ENCODE data around the gene UPB1.

DNA sequence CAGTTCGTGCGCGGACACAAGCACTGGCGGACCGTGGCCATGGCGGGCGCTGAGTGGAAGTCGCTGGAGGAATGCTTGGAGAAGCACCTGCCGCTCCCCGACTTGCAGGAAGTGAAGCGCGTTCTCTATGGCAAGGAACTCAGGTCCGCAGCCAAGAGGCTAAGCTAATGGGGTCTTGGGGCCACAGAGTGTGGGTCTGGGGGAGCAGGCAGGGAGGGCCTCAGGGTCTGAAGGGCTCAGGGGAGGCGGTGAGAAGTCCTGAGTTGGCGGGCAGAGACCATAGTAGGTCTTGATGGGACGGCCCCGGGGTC, 188 bp downstream of the UPB1 start:
- no peak for TF ChIP-seq POLR2A (IDR thresholded peaks at IDR 0.05)
- TF ChIP-seq POLR2AphosphoS5 (IDR thresholded peaks at IDR 0.05): no peak
- TF ChIP-seq, protein P1, sequence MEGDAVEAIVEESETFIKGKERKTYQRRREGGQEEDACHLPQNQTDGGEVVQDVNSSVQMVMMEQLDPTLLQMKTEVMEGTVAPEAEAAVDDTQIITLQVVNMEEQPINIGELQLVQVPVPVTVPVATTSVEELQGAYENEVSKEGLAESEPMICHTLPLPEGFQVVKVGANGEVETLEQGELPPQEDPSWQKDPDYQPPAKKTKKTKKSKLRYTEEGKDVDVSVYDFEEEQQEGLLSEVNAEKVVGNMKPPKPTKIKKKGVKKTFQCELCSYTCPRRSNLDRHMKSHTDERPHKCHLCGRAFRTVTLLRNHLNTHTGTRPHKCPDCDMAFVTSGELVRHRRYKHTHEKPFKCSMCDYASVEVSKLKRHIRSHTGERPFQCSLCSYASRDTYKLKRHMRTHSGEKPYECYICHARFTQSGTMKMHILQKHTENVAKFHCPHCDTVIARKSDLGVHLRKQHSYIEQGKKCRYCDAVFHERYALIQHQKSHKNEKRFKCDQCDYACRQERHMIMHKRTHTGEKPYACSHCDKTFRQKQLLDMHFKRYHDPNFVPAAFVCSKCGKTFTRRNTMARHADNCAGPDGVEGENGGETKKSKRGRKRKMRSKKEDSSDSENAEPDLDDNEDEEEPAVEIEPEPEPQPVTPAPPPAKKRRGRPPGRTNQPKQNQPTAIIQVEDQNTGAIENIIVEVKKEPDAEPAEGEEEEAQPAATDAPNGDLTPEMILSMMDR (IDR thresholded peaks at IDR 0.05): no peak

All from prostate gland (tissue), 2 donors.